ENCODE data around the gene ATP5PF.

Gene ATP5PF

GRCh38 chr21:25756190-25756932, 21.7 kb upstream of the ATP5PF start:
- Histone ChIP-seq H3K27ac (ENCODE audit: insufficient read depth, low read length, poor library complexity, severe bottlenecking) (no peak overlapping the region), H3K9me3 (ENCODE audit: control insufficient read depth, low read length) (no peaks in the 10 kb centered on the region), H3K4me1 (ENCODE audit: control insufficient read depth, insufficient read depth, low read length, poor library complexity, severe bottlenecking) (no peaks in the 10 kb centered on the region), H3K4me3 (ENCODE audit: insufficient read depth, low read depth, low read length, poor library complexity, severe bottlenecking) (no peak overlapping the region), H3K36me3 (ENCODE audit: control insufficient read depth, insufficient read depth, low read length) (peaks cover 50% of the 10 kb centered on the region), H3K27me3 (replicated peaks; ENCODE audit: control insufficient read depth, insufficient read depth, low read length, poor library complexity, severe bottlenecking) (no peaks in the 10 kb centered on the region)
- DNase-seq = no peak

GRCh38 chr21:25752416-25752815, 17.7 kb upstream of the ATP5PF start:
- H3K9me3 ChIP-seq (ENCODE audit: control insufficient read depth, low read length) = no peaks in the 10 kb centered on the region
- peaks cover 31% of the 10 kb centered on the region for H3K36me3 ChIP-seq (ENCODE audit: control insufficient read depth, insufficient read depth, low read length)
- no peak overlapping the region for H3K4me3 ChIP-seq (ENCODE audit: insufficient read depth, low read depth, low read length, poor library complexity, severe bottlenecking)
- H3K4me1 ChIP-seq (ENCODE audit: control insufficient read depth, insufficient read depth, low read length, poor library complexity, severe bottlenecking) = no peaks in the 10 kb centered on the region
- DNase-seq = no peak
- no peaks in the 10 kb centered on the region for H3K27me3 ChIP-seq (replicated peaks; ENCODE audit: control insufficient read depth, insufficient read depth, low read length, poor library complexity, severe bottlenecking)
- H3K27ac ChIP-seq (ENCODE audit: insufficient read depth, low read length, poor library complexity, severe bottlenecking) = no peak overlapping the region

DNA sequence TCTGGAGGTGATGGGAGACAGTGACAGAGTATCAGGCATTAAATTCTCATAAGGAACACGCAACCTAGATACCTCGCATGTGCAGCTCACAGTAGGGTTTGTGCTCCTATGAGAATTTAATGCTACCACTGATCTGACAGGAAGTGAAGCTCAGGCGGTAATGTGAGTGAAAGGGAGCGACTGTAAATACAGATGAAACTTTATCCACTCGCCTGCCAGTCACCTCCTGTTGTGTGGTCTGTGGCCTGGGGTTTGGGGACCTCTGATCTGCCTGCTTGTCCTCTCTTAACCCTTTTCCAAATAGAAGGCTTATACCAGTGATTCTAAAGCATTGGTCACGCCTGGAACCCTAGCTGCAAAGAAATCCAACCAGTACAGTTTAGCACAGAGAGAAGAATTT, 15.4 kb upstream of the ATP5PF start:
- H3K27ac ChIP-seq (ENCODE audit: insufficient read depth, low read length, poor library complexity, severe bottlenecking) = no peak overlapping the region

DNA sequence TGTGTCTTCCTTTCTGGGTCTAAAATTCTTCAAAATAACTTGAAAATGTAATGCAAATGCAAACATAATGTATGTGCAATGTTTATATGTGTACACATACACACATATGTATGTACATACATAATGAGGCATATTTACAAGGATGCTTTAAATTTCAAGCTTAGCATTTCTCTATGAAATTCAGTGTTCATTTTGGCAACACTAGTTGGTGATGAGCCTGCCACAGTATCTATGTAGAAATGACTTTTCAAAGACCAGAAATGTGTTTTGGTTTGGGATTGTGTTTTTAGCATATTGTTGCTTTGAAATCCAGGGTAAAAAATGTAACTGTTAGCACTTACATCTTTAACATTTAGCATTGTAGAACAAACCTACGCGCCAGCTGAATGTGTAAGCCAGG, 10.2 kb upstream of the ATP5PF start:
- no peak overlapping the region for H3K4me3 ChIP-seq (ENCODE audit: insufficient read depth, low read depth, low read length, poor library complexity, severe bottlenecking)
- no peak overlapping the region for H3K27ac ChIP-seq (ENCODE audit: insufficient read depth, low read length, poor library complexity, severe bottlenecking)
- H3K4me1 ChIP-seq (ENCODE audit: control insufficient read depth, insufficient read depth, low read length, poor library complexity, severe bottlenecking) = no peaks in the 10 kb centered on the region
- no peak for DNase-seq
- H3K27me3 ChIP-seq (replicated peaks; ENCODE audit: control insufficient read depth, insufficient read depth, low read length, poor library complexity, severe bottlenecking) = no peaks in the 10 kb centered on the region
- H3K9me3 ChIP-seq (ENCODE audit: control insufficient read depth, low read length) = no peaks in the 10 kb centered on the region
- peaks cover 13% of the 10 kb centered on the region for H3K36me3 ChIP-seq (ENCODE audit: control insufficient read depth, insufficient read depth, low read length)

More for the DNA sequence above, 15.4 kb upstream of the ATP5PF start:
- H3K4me1 ChIP-seq (ENCODE audit: control insufficient read depth, insufficient read depth, low read length, poor library complexity, severe bottlenecking) = no peaks in the 10 kb centered on the region
- peaks cover 25% of the 10 kb centered on the region for H3K36me3 ChIP-seq (ENCODE audit: control insufficient read depth, insufficient read depth, low read length)
- H3K27me3 ChIP-seq (replicated peaks; ENCODE audit: control insufficient read depth, insufficient read depth, low read length, poor library complexity, severe bottlenecking) = no peaks in the 10 kb centered on the region
- H3K9me3 ChIP-seq (ENCODE audit: control insufficient read depth, low read length) = no peaks in the 10 kb centered on the region
- no peak for DNase-seq
- no peak overlapping the region for H3K4me3 ChIP-seq (ENCODE audit: insufficient read depth, low read depth, low read length, poor library complexity, severe bottlenecking)

GRCh38 chr21:25742900-25743299, 8.2 kb upstream of the ATP5PF start:
- Histone ChIP-seq H3K9me3 (ENCODE audit: control insufficient read depth, low read length) (no peaks in the 10 kb centered on the region), H3K4me3 (ENCODE audit: insufficient read depth, low read depth, low read length, poor library complexity, severe bottlenecking) (no peak overlapping the region), H3K4me1 (ENCODE audit: control insufficient read depth, insufficient read depth, low read length, poor library complexity, severe bottlenecking) (no peaks in the 10 kb centered on the region), H3K36me3 (ENCODE audit: control insufficient read depth, insufficient read depth, low read length) (peaks cover 9% of the 10 kb centered on the region), H3K27me3 (replicated peaks; ENCODE audit: control insufficient read depth, insufficient read depth, low read length, poor library complexity, severe bottlenecking) (no peaks in the 10 kb centered on the region), H3K27ac (ENCODE audit: insufficient read depth, low read length, poor library complexity, severe bottlenecking) (no peak overlapping the region)
- DNase-seq = no peak

DNA sequence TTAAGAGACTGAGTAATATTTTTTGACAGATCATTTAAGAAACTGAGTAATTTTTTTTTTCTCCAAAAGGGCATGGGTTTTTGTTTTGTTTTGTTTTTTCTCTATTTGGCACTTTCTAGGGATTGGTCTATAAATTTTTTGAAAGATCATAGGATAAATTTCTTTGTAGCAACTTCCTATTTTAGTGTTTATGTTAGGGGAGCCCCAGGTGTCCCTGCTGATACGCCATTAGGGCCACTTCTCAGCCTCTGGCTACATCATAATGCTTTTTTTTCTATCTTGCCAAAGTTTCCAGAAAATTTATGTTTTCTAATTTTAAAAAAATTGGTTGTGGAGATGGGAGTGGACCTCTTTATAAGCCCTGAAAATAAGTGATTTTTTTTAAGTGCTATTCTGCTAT, 2.7 kb upstream of the ATP5PF start:
- H3K4me1 ChIP-seq (ENCODE audit: control insufficient read depth, insufficient read depth, low read length, poor library complexity, severe bottlenecking) = peaks cover 4% of the 10 kb centered on the region
- H3K36me3 ChIP-seq (ENCODE audit: control insufficient read depth, insufficient read depth, low read length) = no peaks in the 10 kb centered on the region
- H3K4me3 ChIP-seq (ENCODE audit: insufficient read depth, low read depth, low read length, poor library complexity, severe bottlenecking) = no peak overlapping the region
- H3K9me3 ChIP-seq (ENCODE audit: control insufficient read depth, low read length) = no peaks in the 10 kb centered on the region
- no peak for DNase-seq
- no peak overlapping the region for H3K27ac ChIP-seq (ENCODE audit: insufficient read depth, low read length, poor library complexity, severe bottlenecking)
- no peaks in the 10 kb centered on the region for H3K27me3 ChIP-seq (replicated peaks; ENCODE audit: control insufficient read depth, insufficient read depth, low read length, poor library complexity, severe bottlenecking)

DNA sequence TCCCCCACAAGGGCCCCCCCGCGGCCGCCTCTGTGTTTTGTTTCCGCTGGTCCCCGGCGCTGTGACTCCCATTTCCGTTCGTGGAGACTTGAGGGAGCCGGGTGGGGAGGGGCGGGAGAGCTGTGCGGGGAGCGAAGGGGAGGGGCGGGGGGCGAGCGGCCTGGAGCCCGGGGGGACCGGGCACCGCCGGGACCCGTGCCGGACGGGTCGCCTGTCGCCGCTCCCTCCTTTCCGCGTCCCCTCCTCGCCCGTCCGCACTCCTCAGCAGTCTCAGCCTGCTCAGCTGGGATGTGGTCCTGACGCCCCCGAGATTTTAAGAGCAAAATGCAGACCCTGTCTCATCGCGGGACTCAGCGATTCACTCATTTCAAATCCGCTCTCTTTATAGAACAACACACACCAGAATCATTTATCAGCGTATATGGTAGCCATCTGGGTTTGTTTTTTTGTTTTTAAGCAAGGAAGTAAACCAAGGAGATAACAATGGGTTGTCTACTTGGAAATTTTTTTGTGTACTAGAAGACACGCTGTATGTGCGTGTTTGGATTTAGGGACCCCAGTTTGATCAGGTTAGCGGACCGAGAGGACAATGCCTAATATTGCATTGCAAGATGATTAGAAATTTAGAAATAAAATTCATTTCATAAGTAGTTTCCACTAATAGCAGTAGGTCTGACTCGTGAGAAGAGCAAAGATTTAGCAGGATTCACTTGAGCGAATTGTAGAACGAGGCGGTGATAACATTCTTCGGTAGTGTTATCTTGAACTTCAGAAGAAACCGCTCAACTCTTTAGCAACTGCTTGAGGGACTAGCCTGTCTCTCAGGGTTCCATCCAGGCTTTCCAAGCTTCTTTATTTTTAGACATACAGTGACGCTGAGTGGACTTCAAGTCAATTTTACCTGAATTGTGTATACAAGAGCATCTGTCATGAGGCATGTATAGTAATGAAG, 1.2 kb upstream of the ATP5PF start:
- Histone ChIP-seq H3K27ac (ENCODE audit: insufficient read depth, low read length, poor library complexity, severe bottlenecking) (peak overlapping the region; percentile 98), H3K27me3 (replicated peaks; ENCODE audit: control insufficient read depth, insufficient read depth, low read length, poor library complexity, severe bottlenecking) (no peaks in the 10 kb centered on the region), H3K36me3 (ENCODE audit: control insufficient read depth, insufficient read depth, low read length) (no peaks in the 10 kb centered on the region), H3K4me3 (ENCODE audit: insufficient read depth, low read depth, low read length, poor library complexity, severe bottlenecking) (peak overlapping the region; percentile 95), H3K9me3 (ENCODE audit: control insufficient read depth, low read length) (no peaks in the 10 kb centered on the region), H3K4me1 (ENCODE audit: control insufficient read depth, insufficient read depth, low read length, poor library complexity, severe bottlenecking) (peaks cover 4% of the 10 kb centered on the region)
- peak in 2 of 3 donors; percentile 50 to 63 for DNase-seq

- peak overlapping the region; percentile 98 for H3K27ac ChIP-seq (ENCODE audit: insufficient read depth, low read length, poor library complexity, severe bottlenecking)
- no peaks in the 10 kb centered on the region for H3K27me3 ChIP-seq (replicated peaks; ENCODE audit: control insufficient read depth, insufficient read depth, low read length, poor library complexity, severe bottlenecking)
- peaks cover 4% of the 10 kb centered on the region for H3K4me1 ChIP-seq (ENCODE audit: control insufficient read depth, insufficient read depth, low read length, poor library complexity, severe bottlenecking)
- DNase-seq = no peak
- peak overlapping the region; percentile 95 for H3K4me3 ChIP-seq (ENCODE audit: insufficient read depth, low read depth, low read length, poor library complexity, severe bottlenecking)
- peaks cover 6% of the 10 kb centered on the region for H3K36me3 ChIP-seq (ENCODE audit: control insufficient read depth, insufficient read depth, low read length)
- H3K9me3 ChIP-seq (ENCODE audit: control insufficient read depth, low read length) = no peaks in the 10 kb centered on the region
Observed at GRCh38 chr21:25734654-25734903, 125 bp downstream of the ATP5PF start.

- Histone ChIP-seq H3K36me3 (ENCODE audit: control insufficient read depth, insufficient read depth, low read length) (peaks cover 11% of the 10 kb centered on the region), H3K4me3 (ENCODE audit: insufficient read depth, low read depth, low read length, poor library complexity, severe bottlenecking) (peak overlapping the region; percentile 95), H3K9me3 (ENCODE audit: control insufficient read depth, low read length) (no peaks in the 10 kb centered on the region), H3K4me1 (ENCODE audit: control insufficient read depth, insufficient read depth, low read length, poor library complexity, severe bottlenecking) (peaks cover 4% of the 10 kb centered on the region), H3K27me3 (replicated peaks; ENCODE audit: control insufficient read depth, insufficient read depth, low read length, poor library complexity, severe bottlenecking) (no peaks in the 10 kb centered on the region), H3K27ac (ENCODE audit: insufficient read depth, low read length, poor library complexity, severe bottlenecking) (peak overlapping the region; percentile 98)
- no peak for DNase-seq
Observed at GRCh38 chr21:25733859-25734653, 648 bp downstream of the ATP5PF start.
